Measurements from ENCODE around the gene IDI1.

DNA sequence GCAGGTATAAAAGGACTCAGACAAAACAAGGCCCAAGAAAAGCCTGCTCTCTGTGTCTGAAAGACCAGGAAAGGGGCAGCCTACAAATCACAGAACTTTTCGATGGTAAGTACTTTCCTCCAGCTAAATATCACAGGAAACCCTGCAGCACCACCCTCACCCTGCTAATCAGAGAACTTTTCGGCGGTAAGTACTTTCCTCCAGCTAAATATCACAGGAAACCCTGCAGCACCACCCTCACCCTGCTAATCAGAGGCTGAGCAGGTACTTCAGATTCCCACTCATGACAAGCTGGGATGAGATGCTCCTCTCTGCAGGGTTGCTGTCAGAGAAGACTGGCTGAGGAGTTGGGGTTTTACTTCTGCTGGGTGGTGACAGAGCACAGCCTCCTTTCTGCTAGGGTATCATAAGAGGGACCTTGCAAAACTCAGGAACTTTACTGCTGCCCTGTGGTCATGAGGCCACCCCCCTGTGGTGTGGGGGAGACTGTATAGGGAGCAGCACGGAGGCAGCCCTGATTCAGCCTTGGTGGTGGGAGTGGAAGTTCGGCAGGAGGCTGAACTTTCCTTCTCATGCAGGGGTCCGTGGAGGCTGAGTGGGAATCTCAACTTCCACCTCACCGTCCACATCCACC is 14.4 kb upstream of the IDI1 start:
- TF ChIP-seq, protein P1, sequence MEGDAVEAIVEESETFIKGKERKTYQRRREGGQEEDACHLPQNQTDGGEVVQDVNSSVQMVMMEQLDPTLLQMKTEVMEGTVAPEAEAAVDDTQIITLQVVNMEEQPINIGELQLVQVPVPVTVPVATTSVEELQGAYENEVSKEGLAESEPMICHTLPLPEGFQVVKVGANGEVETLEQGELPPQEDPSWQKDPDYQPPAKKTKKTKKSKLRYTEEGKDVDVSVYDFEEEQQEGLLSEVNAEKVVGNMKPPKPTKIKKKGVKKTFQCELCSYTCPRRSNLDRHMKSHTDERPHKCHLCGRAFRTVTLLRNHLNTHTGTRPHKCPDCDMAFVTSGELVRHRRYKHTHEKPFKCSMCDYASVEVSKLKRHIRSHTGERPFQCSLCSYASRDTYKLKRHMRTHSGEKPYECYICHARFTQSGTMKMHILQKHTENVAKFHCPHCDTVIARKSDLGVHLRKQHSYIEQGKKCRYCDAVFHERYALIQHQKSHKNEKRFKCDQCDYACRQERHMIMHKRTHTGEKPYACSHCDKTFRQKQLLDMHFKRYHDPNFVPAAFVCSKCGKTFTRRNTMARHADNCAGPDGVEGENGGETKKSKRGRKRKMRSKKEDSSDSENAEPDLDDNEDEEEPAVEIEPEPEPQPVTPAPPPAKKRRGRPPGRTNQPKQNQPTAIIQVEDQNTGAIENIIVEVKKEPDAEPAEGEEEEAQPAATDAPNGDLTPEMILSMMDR (IDR thresholded peaks at IDR 0.05) = no peak
- TF ChIP-seq POLR2A (IDR thresholded peaks at IDR 0.05) = no peak
